ENCODE data around the gene MYO1A. TPM values are rescaled to one million over a fixed set of nuclear protein-coding genes. Genes with fewer than 3 reads are reported as not detected.

Gene MYO1A
- total RNA-seq, 1 experiment from 2014 or later = 9.3 TPM

DNA sequence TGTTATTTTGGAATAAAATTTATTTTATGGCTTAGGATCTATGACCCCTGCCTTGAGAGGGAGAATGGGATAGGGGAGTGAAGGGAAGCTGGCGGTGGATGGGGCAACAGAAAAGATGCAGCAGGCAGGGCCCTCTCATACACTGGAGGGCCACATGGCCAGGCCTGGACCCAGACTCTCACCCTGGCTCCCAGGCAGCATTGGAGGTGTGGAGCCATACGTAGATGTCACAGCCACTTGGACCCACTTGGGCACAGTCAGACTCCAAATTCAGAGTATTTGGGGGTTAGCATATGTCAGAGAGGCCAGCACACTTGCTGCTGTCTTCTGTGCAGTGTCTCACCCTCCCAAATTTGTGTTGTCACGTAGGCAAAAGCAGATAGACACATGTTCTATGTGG lies 45.5 kb upstream of the MYO1A start:
- CTCF ChIA-PET = interaction anchor here (3.9 kb wide), 1 partner anchor 17 kb away, joined by 19 read pairs; the partner anchor contains the start of gene STAT6

DNA sequence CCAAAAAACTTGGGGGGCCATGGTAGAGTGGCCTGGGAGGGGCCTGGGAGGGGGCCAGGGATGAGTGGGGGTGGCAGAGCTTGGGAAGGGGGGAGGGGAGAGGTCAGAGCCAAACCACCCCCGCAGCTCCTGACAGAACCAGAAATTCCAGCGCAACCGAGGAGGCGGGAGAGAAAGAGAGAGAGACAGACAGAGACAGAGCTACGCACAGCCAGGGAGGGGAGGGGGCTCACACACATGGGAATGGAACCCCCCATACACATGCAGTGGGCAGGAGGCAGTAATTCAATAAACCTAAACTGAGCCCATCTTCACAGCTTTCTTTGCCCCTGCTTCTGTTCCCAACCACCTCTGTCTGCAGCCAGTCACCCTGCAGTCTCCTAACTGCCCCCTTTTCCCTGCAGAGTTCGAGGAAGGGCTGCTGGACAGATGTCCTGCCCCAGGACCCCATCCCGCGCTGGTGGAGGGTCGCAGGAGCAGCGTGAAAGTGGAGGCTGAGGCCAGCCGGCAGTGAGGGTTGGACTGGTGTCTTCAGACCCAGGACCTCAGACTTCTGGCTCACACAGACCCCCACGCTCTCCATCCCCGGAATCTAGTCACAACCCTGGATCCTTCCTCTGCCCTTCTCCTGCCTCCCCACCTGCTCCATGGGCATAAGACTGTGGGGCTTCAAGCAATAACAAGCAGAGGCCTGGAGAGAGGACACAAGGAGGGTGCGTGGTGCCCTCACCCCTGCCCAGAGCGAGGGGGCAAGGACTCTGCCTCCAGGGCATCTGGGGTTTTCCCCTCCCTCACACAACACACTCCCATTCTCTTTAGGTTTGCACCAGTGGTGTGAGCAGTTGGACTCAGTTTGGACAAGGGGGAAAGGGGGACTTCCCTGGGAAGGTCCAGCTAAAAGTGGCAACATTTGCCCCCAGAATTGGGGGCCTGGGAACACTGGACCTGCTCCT lies 44.6 kb upstream of the MYO1A start:
- H3K4me1 Mint-ChIP-seq (ENCODE audit: low read depth, unreplicated experiment) = peaks cover 19% of the 10 kb centered on the region
- CTCF ChIA-PET = interaction anchor here (0.6 to 3.3 kb wide), 3 partner anchors 17 to 392 kb away, joined by 3 to 22 read pairs (median 4); partner anchors contain the start of gene STAT6

More for the DNA sequence above, 45.5 kb upstream of the MYO1A start:
- Mint-ChIP-seq H3K4me1 (ENCODE audit: low read depth, unreplicated experiment) (peaks cover 13% of the 10 kb centered on the region), H3K4me3 (ENCODE audit: unreplicated experiment) (no peak overlapping the region), H3K27ac (ENCODE audit: unreplicated experiment) (no peak overlapping the region), H3K36me3 (ENCODE audit: insufficient read depth, unreplicated experiment) (peaks cover 47% of the 10 kb centered on the region), H3K27me3 (ENCODE audit: insufficient read depth, unreplicated experiment) (no peaks in the 10 kb centered on the region), H3K9me3 (ENCODE audit: unreplicated experiment) (no peaks in the 10 kb centered on the region)
- Histone ChIP-seq H3K36me3 (ENCODE audit: control insufficient read depth, insufficient read depth, low read length) (peaks cover 9% of the 10 kb centered on the region), H3K4me1 (peaks cover 6% of the 10 kb centered on the region; the same call in 1 of the 2 replicates), H3K4me3 (ENCODE audit: low read depth, low read length) (no peak overlapping the region), H3K9me3 (no peaks in the 10 kb centered on the region), H3K27me3 (replicated peaks; ENCODE audit: control insufficient read depth, insufficient read depth, low read length) (no peaks in the 10 kb centered on the region)
- intact Hi-C loops (cut with micrococcal nuclease; ENCODE audit: unreplicated experiment) = no loop called here
- no TSS peak for BruUV-seq (replicated peaks)
- no peak for TF ChIP-seq CTCF (IDR thresholded peaks at IDR 0.05; ENCODE audit: insufficient read depth in 1 of 2, low read depth in 1 of 2, low read length in 1 of 2, severe bottlenecking in 1 of 2, unreplicated experiment in 1 of 2)
- POLR2A ChIA-PET = no interaction called here
- DNase-seq = no peak

More for the DNA sequence above, 44.6 kb upstream of the MYO1A start:
- no peak for DNase-seq
- BruUV-seq (replicated peaks) = no TSS peak
- H3K27me3 ChIP-seq (replicated peaks; ENCODE audit: control insufficient read depth, insufficient read depth, low read length) = no peaks in the 10 kb centered on the region
- H3K4me1 ChIP-seq = peaks cover 6% of the 10 kb centered on the region; the same call in 1 of the 2 replicates
- no peaks in the 10 kb centered on the region for H3K9me3 Mint-ChIP-seq (ENCODE audit: unreplicated experiment)
- H3K9me3 ChIP-seq = no peaks in the 10 kb centered on the region
- H3K27ac Mint-ChIP-seq (ENCODE audit: unreplicated experiment) = peak overlapping the region; percentile 71
- H3K27me3 Mint-ChIP-seq (ENCODE audit: insufficient read depth, unreplicated experiment) = no peaks in the 10 kb centered on the region
- H3K36me3 ChIP-seq (ENCODE audit: control insufficient read depth, insufficient read depth, low read length) = peaks cover 9% of the 10 kb centered on the region
- peaks cover 55% of the 10 kb centered on the region for H3K36me3 Mint-ChIP-seq (ENCODE audit: insufficient read depth, unreplicated experiment)
- intact Hi-C loops (cut with micrococcal nuclease; ENCODE audit: unreplicated experiment) = no loop called here
- no peak overlapping the region for H3K4me3 ChIP-seq (ENCODE audit: low read depth, low read length)
- no peak for TF ChIP-seq CTCF (IDR thresholded peaks at IDR 0.05; ENCODE audit: insufficient read depth in 1 of 2, low read depth in 1 of 2, low read length in 1 of 2, severe bottlenecking in 1 of 2, unreplicated experiment in 1 of 2)
- POLR2A ChIA-PET = no interaction called here
- peak overlapping the region; percentile 35 for H3K4me3 Mint-ChIP-seq (ENCODE audit: unreplicated experiment)

All from Caco-2 (cell line).